ENCODE data around the gene RSPH6A. TPM values are rescaled to one million over a fixed set of nuclear protein-coding genes. Genes with fewer than 3 reads are reported as not detected.

Gene RSPH6A
- total and polyA plus RNA-seq, 2 of the 13 experiments (the other 11 are each of a cell fraction or from before 2014, with no cell fraction given): 0.07 TPM; not detected in 1

- TF ChIP-seq SNAPC4 (CRISPR knock-in tag; IDR thresholded peaks at IDR 0.05) (no peak), ZBTB26 (CRISPR knock-in tag; IDR thresholded peaks at IDR 0.05; ENCODE audit: borderline replicate concordance) (no peak), ZNF292 (CRISPR knock-in tag; IDR thresholded peaks at IDR 0.05; ENCODE audit: borderline replicate concordance, low read depth) (no peak), ZNF335 (CRISPR knock-in tag; IDR thresholded peaks at IDR 0.05) (no peak), ZNF337 (CRISPR knock-in tag; IDR thresholded peaks at IDR 0.05; ENCODE audit: borderline replicate concordance, low read depth) (no peak), ZNF646 (CRISPR knock-in tag; IDR thresholded peaks at IDR 0.05) (no peak), ZNF3 (CRISPR knock-in tag; IDR thresholded peaks at IDR 0.05) (no peak), ZNF75D (CRISPR knock-in tag; IDR thresholded peaks at IDR 0.05; ENCODE audit: borderline replicate concordance) (no peak), RXRA (CRISPR knock-in tag; IDR thresholded peaks at IDR 0.05) (0 out of 2 replicates have a peak, but pooled peaks have one; percentile 18), GABPA (IDR thresholded peaks at IDR 0.05; ENCODE audit: low read depth, low read length) (no peak), GABPA (CRISPR knock-in tag; IDR thresholded peaks at IDR 0.05; ENCODE audit: low read depth) (no peak), SP4 (CRISPR knock-in tag; IDR thresholded peaks at IDR 0.05) (peak; percentile 39; the same call in 1 of the 2 replicates), NRL (CRISPR knock-in tag; IDR thresholded peaks at IDR 0.05; ENCODE audit: borderline replicate concordance) (no peak)
- TF ChIP-seq, protein P1, sequence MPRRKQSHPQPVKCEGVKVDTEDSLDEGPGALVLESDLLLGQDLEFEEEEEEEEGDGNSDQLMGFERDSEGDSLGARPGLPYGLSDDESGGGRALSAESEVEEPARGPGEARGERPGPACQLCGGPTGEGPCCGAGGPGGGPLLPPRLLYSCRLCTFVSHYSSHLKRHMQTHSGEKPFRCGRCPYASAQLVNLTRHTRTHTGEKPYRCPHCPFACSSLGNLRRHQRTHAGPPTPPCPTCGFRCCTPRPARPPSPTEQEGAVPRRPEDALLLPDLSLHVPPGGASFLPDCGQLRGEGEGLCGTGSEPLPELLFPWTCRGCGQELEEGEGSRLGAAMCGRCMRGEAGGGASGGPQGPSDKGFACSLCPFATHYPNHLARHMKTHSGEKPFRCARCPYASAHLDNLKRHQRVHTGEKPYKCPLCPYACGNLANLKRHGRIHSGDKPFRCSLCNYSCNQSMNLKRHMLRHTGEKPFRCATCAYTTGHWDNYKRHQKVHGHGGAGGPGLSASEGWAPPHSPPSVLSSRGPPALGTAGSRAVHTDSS (CRISPR knock-in tag; conservative IDR thresholded peaks at IDR 0.05): no peak
Measured at GRCh38 chr19:45779231-45780145, 35.6 kb downstream of the RSPH6A start (continued).

All from HepG2 (cell line).